ENCODE measurements around the gene CHL1.

CHL1 gene

GRCh38 chr3:229183-229661 lies 32.7 kb downstream of the CHL1 start:
- H3K27ac ChIP-seq (ENCODE audit: low read depth, low read length): no peak overlapping the region
- H3K36me3 ChIP-seq (ENCODE audit: insufficient read depth, low read length): no peaks in the 10 kb centered on the region
- no peaks in the 10 kb centered on the region for H3K4me1 ChIP-seq (ENCODE audit: insufficient read depth, low read length)
- H3K27me3 ChIP-seq (ENCODE audit: control insufficient read depth in 1 of 2, insufficient read depth in 2 of 2, low read length in 2 of 2): no peaks in the 10 kb centered on the region
- H3K9me3 ChIP-seq (ENCODE audit: low read length): no peaks in the 10 kb centered on the region
- no peak overlapping the region for H3K4me3 ChIP-seq (ENCODE audit: low read depth in 1 of 2, low read length in 2 of 2)
- no peak overlapping the region for H3K9ac ChIP-seq (ENCODE audit: low read length)

- H3K4me3 ChIP-seq (ENCODE audit: low read depth in 1 of 2, low read length in 2 of 2): no peak overlapping the region
- H3K4me1 ChIP-seq (ENCODE audit: insufficient read depth, low read length): no peaks in the 10 kb centered on the region
- H3K27ac ChIP-seq (ENCODE audit: low read depth, low read length): no peak overlapping the region
- H3K36me3 ChIP-seq (ENCODE audit: insufficient read depth, low read length): no peaks in the 10 kb centered on the region
- no peaks in the 10 kb centered on the region for H3K9me3 ChIP-seq (ENCODE audit: low read length)
- H3K27me3 ChIP-seq (ENCODE audit: control insufficient read depth in 1 of 2, insufficient read depth in 2 of 2, low read length in 2 of 2): no peaks in the 10 kb centered on the region
- H3K9ac ChIP-seq (ENCODE audit: low read length): no peak overlapping the region
Observed at GRCh38 chr3:236881-237280, 40.3 kb downstream of the CHL1 start.

DNA sequence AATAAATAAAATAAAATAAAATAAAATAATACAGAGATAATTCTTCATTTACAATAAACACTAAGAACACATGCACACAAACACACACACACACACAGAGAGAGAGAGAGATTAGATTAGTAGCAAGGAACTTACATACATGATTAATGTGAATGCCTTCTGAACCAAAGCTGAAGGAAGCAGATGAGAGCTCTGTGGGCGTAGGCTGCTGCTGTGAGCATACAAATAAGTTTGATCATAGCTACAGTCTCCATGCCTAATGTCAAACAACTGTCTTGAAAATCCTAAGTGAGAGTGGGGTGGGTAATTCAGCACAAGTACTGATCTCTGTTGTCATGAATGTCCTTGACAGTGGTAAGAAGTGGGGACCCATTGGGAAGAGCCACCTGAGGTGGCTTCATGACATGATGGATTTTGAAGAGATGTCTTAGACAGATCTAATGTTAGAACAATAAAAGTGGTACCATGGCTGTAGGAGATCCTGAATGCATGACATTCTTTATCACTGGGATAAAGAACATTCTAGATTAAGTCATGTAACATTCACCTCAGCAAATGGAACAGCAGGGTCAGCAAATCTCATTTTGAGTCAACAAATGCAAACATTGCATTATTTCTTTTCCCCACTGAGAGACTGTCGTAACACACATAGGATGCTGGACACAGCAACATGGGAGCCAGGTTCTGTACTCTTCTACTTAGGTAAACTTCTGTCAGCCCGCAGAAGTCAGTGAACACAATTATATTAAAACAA lies 46.2 kb downstream of the CHL1 start:
- H3K36me3 ChIP-seq (ENCODE audit: insufficient read depth, low read length): no peaks in the 10 kb centered on the region
- H3K9me3 ChIP-seq (ENCODE audit: low read length): no peaks in the 10 kb centered on the region
- no peak overlapping the region for H3K4me3 ChIP-seq (ENCODE audit: low read depth in 1 of 2, low read length in 2 of 2)
- H3K27me3 ChIP-seq (ENCODE audit: control insufficient read depth in 1 of 2, insufficient read depth in 2 of 2, low read length in 2 of 2): no peaks in the 10 kb centered on the region
- no peak overlapping the region for H3K27ac ChIP-seq (ENCODE audit: low read depth, low read length)
- H3K4me1 ChIP-seq (ENCODE audit: insufficient read depth, low read length): no peaks in the 10 kb centered on the region
- no peak overlapping the region for H3K9ac ChIP-seq (ENCODE audit: low read length)

DNA sequence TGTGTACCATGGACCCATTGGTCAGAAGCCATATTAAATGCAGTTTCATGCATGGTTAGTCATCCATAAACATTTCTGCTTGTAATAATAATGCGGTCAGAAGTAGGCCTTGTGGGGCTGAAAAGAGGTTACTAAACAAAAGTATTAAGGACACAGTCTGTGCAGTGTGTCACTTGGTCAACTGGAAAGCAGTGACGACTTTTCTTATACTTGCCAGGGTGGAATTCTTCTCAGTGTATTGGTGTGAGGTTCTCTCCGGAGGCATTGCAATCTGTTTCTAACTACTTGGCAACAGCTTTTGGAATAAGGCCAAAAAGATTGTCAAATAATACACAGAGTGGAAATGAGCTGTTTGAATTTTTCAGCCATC lies 46.8 kb downstream of the CHL1 start:
- Histone ChIP-seq H3K9ac (ENCODE audit: low read length) (no peak overlapping the region), H3K4me1 (ENCODE audit: insufficient read depth, low read length) (no peaks in the 10 kb centered on the region), H3K9me3 (ENCODE audit: low read length) (no peaks in the 10 kb centered on the region), H3K36me3 (ENCODE audit: insufficient read depth, low read length) (no peaks in the 10 kb centered on the region), H3K27ac (ENCODE audit: low read depth, low read length) (no peak overlapping the region), H3K4me3 (ENCODE audit: low read depth in 1 of 2, low read length in 2 of 2) (no peak overlapping the region), H3K27me3 (ENCODE audit: control insufficient read depth in 1 of 2, insufficient read depth in 2 of 2, low read length in 2 of 2) (no peaks in the 10 kb centered on the region)

DNA sequence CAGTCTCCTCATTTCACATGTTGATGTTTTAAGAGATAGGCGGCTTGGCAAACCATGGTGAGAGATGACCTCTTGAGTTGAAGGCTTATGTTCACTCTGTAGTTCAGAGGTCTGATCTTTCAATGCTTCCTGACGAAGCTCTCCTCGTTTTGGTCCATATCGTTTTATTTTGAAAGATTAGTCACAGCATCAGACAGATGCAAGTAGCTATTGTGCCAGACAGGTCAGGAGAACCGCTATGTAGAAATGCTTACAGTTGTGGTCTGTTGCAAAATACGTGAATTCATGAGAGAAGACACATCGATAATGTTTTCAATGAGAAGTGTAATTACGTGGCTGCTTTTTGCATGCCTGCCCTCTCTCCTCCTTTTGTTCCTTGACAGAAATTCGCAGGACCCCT lies 47.5 kb downstream of the CHL1 start:
- no peak overlapping the region for H3K27ac ChIP-seq (ENCODE audit: low read depth, low read length)
- no peaks in the 10 kb centered on the region for H3K4me1 ChIP-seq (ENCODE audit: insufficient read depth, low read length)

GRCh38 chr3:247916-248315 lies 51.4 kb downstream of the CHL1 start:
- no peaks in the 10 kb centered on the region for H3K9me3 ChIP-seq (ENCODE audit: low read length)
- H3K27ac ChIP-seq (ENCODE audit: low read depth, low read length): no peak overlapping the region
- H3K36me3 ChIP-seq (ENCODE audit: insufficient read depth, low read length): no peaks in the 10 kb centered on the region
- no peaks in the 10 kb centered on the region for H3K4me1 ChIP-seq (ENCODE audit: insufficient read depth, low read length)
- no peaks in the 10 kb centered on the region for H3K27me3 ChIP-seq (ENCODE audit: control insufficient read depth in 1 of 2, insufficient read depth in 2 of 2, low read length in 2 of 2)
- no peak overlapping the region for H3K4me3 ChIP-seq (ENCODE audit: low read depth in 1 of 2, low read length in 2 of 2)
- no peak overlapping the region for H3K9ac ChIP-seq (ENCODE audit: low read length)

More for the DNA sequence above, 47.5 kb downstream of the CHL1 start:
- no peak overlapping the region for H3K9ac ChIP-seq (ENCODE audit: low read length)
- no peak overlapping the region for H3K4me3 ChIP-seq (ENCODE audit: low read depth in 1 of 2, low read length in 2 of 2)
- H3K27me3 ChIP-seq (ENCODE audit: control insufficient read depth in 1 of 2, insufficient read depth in 2 of 2, low read length in 2 of 2): no peaks in the 10 kb centered on the region
- no peaks in the 10 kb centered on the region for H3K36me3 ChIP-seq (ENCODE audit: insufficient read depth, low read length)
- no peaks in the 10 kb centered on the region for H3K9me3 ChIP-seq (ENCODE audit: low read length)

DNA sequence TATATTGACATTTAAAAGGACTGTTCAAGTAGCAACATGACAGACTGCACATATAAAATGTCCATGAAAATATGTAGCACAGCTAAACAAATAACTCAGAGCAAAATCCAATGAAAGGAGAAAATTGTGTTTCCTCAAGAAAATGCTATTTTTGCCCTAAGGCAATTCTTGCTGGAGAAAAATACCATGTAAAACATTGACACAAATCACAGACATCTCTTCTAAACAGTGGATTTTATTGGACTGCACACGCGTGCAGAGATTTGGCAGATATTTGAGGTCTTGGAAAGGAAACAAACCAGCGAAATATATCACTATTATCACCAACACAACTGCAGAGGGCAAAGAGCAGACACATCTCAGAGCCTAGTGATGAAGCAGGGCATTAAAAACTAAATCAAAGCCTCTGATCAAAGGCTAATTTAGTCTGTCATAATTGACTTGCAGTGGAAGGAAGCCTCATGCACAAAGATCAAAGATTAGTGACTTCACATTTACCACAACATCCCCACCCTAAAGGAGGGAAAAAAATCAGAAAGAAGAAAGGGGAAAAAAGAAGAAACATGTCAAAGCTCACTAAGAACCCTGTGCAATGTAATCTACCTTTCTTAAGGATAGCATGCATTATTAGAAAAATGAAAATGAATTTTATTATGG lies 52.4 kb downstream of the CHL1 start:
- no peak overlapping the region for H3K4me3 ChIP-seq (ENCODE audit: low read depth in 1 of 2, low read length in 2 of 2)
- H3K9ac ChIP-seq (ENCODE audit: low read length): no peak overlapping the region
- no peaks in the 10 kb centered on the region for H3K27me3 ChIP-seq (ENCODE audit: control insufficient read depth in 1 of 2, insufficient read depth in 2 of 2, low read length in 2 of 2)
- H3K9me3 ChIP-seq (ENCODE audit: low read length): no peaks in the 10 kb centered on the region
- no peak overlapping the region for H3K27ac ChIP-seq (ENCODE audit: low read depth, low read length)
- H3K36me3 ChIP-seq (ENCODE audit: insufficient read depth, low read length): no peaks in the 10 kb centered on the region
- no peaks in the 10 kb centered on the region for H3K4me1 ChIP-seq (ENCODE audit: insufficient read depth, low read length)

DNA sequence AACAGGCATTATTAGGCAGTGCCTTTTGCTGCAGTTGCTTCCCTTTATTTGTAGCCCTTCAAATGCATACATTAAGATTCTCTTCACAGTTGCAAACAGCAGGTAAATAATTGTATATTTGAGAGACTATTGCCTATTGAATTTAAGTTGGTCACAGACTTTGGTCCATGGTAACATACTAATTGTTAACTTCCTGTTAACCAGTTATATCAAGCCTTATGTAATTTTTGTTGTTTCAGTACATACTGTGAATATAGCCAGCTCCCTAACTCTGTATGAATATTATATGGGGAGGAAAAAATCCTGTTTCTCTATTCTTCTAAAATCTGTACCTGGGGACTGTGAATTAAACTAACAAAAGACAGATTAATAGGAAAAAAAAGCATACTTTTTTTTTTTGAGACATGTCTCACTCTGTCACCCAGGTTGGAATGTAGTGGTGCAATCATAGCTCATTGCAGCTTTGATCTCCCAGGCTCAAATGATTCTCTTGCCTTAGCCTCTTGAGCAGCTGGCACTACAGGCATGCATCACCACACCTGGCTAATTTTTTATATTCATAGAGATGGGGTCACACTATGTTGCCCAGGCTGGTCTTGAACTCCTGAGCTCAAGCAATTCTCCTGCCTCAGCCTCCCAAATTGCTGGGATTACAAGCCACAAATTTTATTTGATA lies 53.2 kb downstream of the CHL1 start:
- H3K9ac ChIP-seq (ENCODE audit: low read length): no peak overlapping the region
- H3K27ac ChIP-seq (ENCODE audit: low read depth, low read length): no peak overlapping the region
- no peaks in the 10 kb centered on the region for H3K9me3 ChIP-seq (ENCODE audit: low read length)
- no peak overlapping the region for H3K4me3 ChIP-seq (ENCODE audit: low read depth in 1 of 2, low read length in 2 of 2)
- H3K36me3 ChIP-seq (ENCODE audit: insufficient read depth, low read length): no peaks in the 10 kb centered on the region
- H3K4me1 ChIP-seq (ENCODE audit: insufficient read depth, low read length): no peaks in the 10 kb centered on the region
- no peaks in the 10 kb centered on the region for H3K27me3 ChIP-seq (ENCODE audit: control insufficient read depth in 1 of 2, insufficient read depth in 2 of 2, low read length in 2 of 2)

DNA sequence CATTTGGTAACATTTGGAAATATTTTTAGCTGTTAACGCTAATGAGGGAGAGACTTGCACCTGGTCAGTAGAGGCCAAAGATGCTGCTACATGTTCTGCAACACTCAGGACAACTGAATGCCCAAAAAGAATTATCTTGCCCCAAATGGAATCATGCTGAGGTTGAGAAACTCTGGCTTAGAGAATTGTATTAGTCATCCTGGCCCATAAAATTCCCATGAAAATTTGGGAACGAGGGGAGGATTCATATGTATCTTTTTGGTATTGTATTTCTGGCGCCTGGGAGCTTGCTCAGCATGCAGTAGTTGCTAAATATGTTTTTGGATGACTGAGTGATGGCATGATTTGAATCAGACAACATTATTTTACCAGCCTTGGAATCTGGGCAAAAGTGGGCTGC lies 59.9 kb downstream of the CHL1 start:
- H3K4me3 ChIP-seq (ENCODE audit: low read depth in 1 of 2, low read length in 2 of 2): no peak overlapping the region
- H3K36me3 ChIP-seq (ENCODE audit: insufficient read depth, low read length): no peaks in the 10 kb centered on the region
- no peaks in the 10 kb centered on the region for H3K4me1 ChIP-seq (ENCODE audit: insufficient read depth, low read length)
- H3K9me3 ChIP-seq (ENCODE audit: low read length): no peaks in the 10 kb centered on the region
- H3K27ac ChIP-seq (ENCODE audit: low read depth, low read length): no peak overlapping the region
- no peak overlapping the region for H3K9ac ChIP-seq (ENCODE audit: low read length)
- H3K27me3 ChIP-seq (ENCODE audit: control insufficient read depth in 1 of 2, insufficient read depth in 2 of 2, low read length in 2 of 2): no peaks in the 10 kb centered on the region

- H3K4me3 ChIP-seq (ENCODE audit: low read depth in 1 of 2, low read length in 2 of 2): no peak overlapping the region
Observed at GRCh38 chr3:257826-258225, 61.3 kb downstream of the CHL1 start.

DNA sequence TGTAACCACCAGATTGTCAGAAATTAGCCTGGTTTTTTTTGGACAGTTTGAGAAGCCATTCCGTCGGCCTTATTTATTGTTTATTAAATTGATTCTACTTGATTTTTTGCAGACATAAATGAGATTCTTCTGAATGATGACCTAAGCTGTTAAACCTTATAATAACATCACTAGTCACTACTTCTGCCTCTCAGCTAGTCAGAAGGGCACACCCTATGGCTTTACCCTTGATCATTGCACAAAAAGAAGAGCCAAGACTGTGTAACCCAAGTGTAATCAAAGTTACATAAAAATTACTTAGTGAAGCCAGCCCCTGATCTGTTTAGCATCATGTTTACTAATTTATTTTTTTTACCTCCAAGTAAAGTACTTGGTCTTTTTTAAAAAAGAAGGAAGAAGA lies 64.3 kb downstream of the CHL1 start:
- Histone ChIP-seq H3K27me3 (ENCODE audit: control insufficient read depth in 1 of 2, insufficient read depth in 2 of 2, low read length in 2 of 2) (no peaks in the 10 kb centered on the region), H3K27ac (ENCODE audit: low read depth, low read length) (no peak overlapping the region), H3K4me3 (ENCODE audit: low read depth in 1 of 2, low read length in 2 of 2) (no peak overlapping the region), H3K4me1 (ENCODE audit: insufficient read depth, low read length) (no peaks in the 10 kb centered on the region), H3K9ac (ENCODE audit: low read length) (no peak overlapping the region), H3K36me3 (ENCODE audit: insufficient read depth, low read length) (no peaks in the 10 kb centered on the region), H3K9me3 (ENCODE audit: low read length) (no peaks in the 10 kb centered on the region)

More at GRCh38 chr3:257826-258225, 61.3 kb downstream of the CHL1 start:
- Histone ChIP-seq H3K36me3 (ENCODE audit: insufficient read depth, low read length) (no peaks in the 10 kb centered on the region), H3K4me1 (ENCODE audit: insufficient read depth, low read length) (no peaks in the 10 kb centered on the region), H3K9me3 (ENCODE audit: low read length) (no peaks in the 10 kb centered on the region), H3K9ac (ENCODE audit: low read length) (no peak overlapping the region), H3K27ac (ENCODE audit: low read depth, low read length) (no peak overlapping the region), H3K27me3 (ENCODE audit: control insufficient read depth in 1 of 2, insufficient read depth in 2 of 2, low read length in 2 of 2) (no peaks in the 10 kb centered on the region)

Measured in muscle layer of colon (tissue), 2 donors.